Activated gamma-delta T cell treated with Interleukin-2 at 50 U/mL for 16 hours (primary cell): ENCODE measurements around the gene GPR101.

Experiments used
- DNase-seq: peaks from one replicate; pipeline ENCODE4 v3.0.0-alpha.2; 2020

Gene GPR101, protein sequence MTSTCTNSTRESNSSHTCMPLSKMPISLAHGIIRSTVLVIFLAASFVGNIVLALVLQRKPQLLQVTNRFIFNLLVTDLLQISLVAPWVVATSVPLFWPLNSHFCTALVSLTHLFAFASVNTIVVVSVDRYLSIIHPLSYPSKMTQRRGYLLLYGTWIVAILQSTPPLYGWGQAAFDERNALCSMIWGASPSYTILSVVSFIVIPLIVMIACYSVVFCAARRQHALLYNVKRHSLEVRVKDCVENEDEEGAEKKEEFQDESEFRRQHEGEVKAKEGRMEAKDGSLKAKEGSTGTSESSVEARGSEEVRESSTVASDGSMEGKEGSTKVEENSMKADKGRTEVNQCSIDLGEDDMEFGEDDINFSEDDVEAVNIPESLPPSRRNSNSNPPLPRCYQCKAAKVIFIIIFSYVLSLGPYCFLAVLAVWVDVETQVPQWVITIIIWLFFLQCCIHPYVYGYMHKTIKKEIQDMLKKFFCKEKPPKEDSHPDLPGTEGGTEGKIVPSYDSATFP

DNA sequence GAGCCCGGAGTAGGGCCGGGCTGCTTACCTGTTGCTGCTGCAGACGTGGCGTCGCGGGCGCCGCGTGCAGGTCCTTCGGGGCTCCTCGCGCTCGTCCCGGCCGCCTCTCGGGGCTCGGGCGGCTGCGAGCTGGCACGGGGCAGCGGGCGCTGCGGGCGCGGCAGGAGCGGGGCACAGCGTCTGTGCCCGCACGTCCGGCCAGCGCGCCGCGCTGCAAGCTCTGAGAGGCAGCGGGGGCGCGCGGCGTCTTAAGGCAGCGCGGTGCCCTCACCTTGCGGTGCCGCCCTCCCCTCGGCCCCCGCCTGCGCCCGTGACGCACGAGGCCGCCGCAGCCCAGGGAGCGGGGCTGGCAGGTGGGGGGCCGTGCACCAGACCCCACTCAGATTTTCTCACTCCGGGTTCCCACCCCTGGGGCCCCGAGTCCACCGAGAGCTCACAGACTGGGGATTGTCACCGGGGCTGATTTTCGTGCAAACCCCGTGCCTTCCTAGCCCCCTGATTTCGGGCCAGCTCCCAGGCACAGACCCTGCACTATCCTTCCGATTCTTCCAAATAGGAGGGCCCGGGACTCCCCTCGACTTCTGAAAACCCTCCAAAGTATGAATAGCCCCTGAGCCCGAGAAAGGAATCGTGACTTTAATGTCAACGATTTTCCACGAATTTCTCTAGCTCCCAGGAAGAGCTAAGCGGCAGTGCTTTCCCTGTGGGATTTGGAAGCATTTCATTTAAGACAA lies at the start of gene GPR101:
Gene GPR101, minus strand, starts transcription at position 222 of the 734 bp plus-strand sequence. CDS start 2,321 bp downstream, outside the sequence.
- no peak for DNase-seq

DNA sequence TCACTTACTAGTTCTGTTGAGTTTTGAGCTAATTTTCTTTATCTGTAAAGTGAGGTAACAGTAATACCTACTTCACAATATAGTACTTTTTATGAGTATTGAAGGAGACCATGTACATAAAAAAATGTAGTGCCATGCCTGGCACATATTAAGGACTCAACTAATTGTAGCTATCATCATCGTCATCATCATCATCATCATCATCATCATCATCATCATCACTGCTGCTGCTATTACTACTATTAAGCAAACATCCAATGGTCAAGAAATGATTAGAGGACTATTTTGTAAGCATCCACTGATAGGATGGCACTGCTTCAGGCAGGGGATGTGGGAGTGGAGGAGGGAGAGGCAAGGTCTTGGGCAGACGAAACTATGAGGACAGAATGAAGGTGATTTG lies 47.4 kb upstream of the GPR101 start:
- no peak for DNase-seq

DNA sequence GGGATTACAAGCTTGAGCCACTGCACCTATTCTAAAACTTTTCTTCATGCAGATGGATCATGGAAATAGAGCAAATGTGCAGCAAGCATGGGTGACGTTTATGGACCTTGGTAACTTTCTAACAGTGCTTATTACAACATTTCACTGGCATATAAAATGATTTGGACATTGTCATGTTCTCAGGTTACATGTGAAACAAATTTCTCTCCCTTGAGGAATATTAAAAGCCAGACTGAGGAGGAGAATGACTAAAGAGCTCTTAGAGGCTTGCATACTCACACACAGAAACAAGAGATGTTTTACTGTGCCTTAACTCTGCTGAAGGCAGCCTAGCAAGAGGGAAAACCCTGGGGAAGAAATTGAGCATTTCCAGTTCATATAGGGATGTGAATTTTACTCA lies 38.6 kb upstream of the GPR101 start:
- DNase-seq, result no peak

DNA sequence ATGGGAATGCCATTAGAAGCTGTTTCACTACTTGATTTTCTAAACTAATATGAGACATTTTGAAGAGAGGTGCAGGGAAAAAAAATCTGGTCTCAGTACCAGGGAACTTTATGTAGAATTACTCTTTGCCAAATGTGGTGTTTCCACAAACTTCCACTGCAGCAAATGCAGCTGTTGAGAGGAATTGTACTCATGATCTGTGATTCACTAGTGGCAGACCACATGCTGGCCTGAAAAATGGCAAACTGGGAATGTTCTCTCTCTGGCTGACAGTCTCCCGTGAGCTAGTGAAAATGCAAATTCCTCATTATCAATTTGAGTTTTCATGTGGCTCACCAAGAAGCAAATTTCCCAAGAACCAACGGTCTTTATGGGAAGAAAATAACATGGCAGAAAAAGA lies 37.8 kb upstream of the GPR101 start:
- DNase-seq, result no peak

DNA sequence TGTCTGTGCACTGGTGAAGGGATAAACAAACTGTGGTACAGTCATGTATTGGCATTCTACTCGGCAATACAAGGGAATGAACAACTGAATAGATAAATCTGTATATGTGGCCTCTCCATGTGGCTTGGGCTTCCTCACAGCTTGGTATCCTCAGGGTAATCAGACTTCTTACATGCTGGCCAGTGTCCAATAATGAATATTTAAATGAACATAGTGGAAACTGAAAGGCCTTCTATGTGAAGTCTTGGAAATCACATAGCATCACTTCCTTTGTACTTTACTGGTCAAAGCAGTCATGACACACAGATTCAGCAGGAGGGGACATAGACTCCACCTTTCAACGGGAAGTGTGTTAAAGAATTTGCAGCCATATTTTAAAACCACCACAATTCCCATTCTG lies 33.4 kb upstream of the GPR101 start:
- DNase-seq, result no peak

DNA sequence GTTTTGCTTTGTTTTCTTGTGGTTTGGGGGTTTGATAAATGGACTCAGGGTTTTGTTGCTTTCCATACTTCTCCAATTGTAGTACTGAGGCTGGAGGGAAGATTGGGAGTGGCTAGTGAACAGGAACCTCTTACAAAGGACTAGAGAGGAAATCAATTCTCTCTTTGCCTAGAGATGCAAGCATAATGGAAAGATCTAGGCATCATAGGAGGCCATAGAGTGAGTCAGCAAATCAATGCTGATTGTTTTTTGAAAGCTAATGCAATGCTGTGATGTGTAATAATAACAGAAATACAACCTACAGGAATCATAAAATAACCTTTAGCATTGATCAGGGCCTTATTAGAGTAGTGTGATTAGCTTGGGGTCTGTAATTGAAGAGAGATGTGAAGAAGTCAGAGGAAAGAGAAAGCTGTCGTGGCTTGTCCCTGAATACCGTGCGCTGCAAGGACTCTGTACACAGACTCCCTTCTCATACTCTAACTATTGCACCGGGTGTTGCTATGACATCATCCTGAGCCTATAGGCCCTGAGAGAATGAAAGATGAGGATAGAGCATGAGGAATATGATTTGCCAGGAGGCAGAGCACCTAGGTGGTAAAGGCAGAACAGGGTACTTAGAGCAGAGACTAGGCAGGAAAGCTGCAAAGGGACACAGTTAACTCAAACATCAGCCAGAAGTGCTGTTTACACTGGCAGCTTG lies 29.3 kb upstream of the GPR101 start:
- DNase-seq, result no peak

DNA sequence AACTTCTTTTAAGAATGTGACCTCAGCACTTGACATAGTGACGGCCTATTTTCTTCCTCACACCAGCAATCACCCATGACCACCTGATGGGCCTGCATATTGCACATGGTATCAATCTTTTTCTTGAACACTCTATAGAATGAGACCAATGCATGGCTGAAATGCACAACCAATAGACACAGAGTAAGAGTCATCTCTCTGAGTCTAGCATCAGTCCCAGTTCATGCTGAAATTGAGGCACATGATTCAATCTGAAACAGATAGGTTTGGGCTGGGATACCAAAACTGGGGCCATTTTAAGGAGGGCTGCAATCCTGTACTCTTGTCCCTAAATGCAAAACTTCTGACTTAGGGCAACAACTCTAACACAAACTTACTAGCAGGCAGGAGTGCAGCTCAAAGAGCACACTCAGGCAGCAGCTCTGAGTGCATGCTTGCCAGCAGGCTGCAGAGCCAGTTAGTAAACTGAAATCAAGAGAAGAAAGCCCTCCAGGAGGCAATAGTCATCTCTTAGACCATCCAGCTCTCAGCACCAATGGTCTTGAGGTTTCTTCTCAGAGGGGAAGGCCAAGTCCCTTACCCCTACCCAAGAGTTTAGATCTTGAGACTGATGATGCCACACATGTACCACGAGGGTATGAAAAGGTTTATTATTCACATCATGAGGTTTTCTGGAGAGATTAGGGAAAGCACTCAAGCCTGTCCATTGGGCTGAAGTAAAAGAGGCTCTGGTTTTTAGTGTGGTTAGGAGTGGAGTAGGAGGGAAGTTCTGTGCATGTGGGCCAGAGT lies 24.7 kb upstream of the GPR101 start:
- DNase-seq, result no peak

- no peak for DNase-seq
Observed at GRCh38 chrX:137052643-137053235, 18.9 kb upstream of the GPR101 start.

DNA sequence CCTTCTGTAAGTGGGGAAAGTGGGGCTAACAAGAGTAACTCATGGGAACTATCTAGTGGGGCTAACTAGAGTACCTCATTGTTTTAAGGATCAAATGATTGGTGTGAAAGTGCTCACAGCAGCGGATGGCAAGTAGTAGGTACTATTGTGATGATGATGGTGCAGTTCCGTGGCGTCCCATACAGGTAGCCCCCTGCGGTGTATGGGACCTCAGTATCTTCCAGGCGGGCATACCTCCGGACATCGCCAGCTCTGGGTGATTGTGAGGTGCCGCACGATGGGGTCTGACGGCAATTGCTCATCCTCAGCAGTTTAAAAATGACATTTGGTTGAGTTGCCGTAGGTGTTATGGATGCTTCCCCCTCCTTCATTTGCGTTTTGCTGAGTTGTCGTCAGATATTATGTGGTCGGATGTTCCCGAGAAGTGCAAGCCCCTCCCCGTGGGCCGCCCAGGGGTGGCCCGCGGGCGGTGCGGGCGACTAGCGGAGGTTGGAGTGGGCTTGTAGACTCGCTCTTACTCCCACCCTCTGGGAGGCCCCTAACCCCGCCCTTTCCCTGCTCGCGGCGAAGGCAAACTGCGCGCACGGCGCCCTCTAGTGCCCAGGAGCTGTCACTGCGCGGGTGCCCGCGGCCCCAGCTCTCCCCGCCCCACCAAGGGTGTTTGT lies 18.3 kb upstream of the GPR101 start:
- peak; percentile 73 for DNase-seq

- no peak for DNase-seq
Observed at GRCh38 chrX:137044893-137045292, 11.1 kb upstream of the GPR101 start.

DNA sequence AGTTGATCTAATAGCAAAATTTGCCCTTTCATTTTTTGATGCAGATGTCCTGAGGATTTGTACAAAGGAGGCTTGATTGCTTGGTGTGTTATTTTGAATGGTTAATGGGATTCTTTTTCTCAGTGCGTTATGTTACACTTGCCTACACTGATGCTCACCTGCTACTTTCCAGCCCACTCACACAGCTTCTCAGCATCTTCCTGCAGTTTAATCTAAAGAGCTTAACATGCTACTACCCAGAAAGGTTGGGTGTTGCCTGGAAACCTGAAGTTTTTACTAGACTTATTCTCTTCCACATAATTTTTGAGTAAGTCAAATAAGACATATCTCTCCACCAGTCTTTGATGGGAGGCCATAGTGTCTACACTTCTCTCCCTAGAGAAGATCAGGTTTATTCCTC lies 9.9 kb upstream of the GPR101 start:
- no peak for DNase-seq

GRCh38 chrX:137041329-137041728 lies 7.5 kb upstream of the GPR101 start:
- DNase-seq, result no peak

DNA sequence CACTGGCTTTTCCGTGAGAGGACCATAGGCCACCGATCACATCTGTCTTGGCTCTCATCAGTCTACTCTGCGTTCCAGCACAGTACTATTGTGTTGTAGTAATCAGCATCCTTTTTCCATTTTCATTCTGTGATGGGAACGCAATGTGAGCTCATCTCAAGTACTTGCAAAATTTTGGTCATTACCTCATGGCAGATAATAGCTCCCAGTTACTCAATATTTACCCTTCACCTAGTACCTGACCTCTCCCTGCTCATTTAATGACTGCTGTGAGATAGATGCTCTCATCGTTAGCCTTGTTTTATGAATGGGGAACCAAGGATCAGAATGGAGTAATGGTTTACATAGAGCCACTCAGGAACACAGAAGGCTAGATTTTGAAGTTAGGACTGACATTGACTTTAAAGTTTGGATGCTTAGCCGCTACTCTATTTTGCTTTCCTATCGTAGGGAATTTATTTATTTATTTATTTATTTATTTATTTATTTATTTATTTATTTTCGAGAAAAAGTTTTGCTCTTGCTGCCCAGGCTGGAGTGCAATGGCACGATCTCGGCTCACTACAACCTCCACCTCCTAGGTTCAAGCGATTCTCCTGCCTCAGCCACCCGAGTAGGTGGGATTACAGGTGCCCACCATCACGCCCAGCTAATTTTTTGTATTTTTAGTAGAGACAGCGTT lies 6.5 kb upstream of the GPR101 start:
- no peak for DNase-seq

- DNase-seq, result no peak
Observed at GRCh38 chrX:137034508-137034872, 695 bp upstream of the GPR101 start.

DNA sequence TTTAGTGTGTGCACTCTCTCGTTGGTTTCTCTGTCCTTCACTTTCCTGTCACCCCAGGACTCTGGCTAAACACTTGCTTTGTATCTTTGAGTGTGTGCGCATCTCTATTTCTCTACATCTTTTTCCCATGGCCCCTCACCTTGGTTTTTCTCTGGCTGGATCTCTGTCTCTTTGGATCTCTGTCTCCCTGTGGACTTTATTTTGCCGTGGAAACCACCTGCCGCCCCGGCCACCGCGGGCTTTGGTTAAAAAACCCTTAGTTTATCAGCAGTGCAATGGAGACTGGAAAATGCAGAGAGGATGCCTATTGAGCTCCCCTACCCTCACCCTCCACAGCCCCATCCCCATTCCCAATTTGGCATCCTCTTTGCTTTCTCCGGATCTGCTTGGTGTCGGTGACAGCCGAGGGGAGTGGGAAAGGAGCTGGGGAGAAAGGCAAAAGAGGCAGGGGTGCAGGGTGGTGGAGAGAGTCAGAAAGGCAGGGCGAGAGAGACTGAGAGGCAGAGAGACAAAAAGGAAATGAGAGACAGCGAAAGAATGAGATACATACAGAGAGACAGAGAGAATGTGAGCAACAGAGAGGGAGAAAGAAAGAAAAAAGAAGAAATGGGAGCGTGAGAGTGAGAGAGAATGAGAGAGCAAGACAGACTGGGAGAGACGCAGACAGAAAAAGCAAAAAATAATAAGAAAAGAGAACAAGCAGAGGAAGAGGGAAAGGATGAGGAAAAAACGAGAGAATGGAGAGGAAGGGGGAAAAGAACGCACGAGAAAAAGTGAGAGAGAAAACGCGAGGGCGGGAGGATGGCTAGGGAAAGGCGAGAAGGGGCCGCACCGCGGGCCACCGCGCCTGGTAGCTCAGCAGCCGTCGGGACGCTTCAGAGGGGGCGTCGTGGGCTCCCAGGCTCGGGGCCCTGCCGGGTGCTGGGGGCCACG lies 688 bp downstream of the GPR101 start:
- no peak for DNase-seq

DNA sequence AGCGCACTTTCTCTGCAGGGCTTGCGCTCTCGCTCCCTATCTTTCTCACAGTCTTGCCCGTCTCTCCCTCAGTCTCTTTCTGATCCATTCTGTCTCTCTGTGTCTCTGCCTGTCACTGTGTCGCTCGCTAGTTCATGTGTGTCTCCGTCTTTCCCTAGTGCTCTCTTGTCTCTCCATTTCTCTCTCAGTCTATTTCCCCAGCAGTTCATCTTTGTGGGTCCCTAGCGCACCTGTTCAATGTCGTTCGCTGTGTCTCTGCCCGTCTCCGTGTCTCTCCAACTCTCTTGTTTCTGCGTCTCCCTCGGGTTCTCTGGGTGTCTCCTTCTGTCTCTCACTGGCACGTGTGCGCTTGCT lies 1.5 kb downstream of the GPR101 start:
- no peak for DNase-seq

DNA sequence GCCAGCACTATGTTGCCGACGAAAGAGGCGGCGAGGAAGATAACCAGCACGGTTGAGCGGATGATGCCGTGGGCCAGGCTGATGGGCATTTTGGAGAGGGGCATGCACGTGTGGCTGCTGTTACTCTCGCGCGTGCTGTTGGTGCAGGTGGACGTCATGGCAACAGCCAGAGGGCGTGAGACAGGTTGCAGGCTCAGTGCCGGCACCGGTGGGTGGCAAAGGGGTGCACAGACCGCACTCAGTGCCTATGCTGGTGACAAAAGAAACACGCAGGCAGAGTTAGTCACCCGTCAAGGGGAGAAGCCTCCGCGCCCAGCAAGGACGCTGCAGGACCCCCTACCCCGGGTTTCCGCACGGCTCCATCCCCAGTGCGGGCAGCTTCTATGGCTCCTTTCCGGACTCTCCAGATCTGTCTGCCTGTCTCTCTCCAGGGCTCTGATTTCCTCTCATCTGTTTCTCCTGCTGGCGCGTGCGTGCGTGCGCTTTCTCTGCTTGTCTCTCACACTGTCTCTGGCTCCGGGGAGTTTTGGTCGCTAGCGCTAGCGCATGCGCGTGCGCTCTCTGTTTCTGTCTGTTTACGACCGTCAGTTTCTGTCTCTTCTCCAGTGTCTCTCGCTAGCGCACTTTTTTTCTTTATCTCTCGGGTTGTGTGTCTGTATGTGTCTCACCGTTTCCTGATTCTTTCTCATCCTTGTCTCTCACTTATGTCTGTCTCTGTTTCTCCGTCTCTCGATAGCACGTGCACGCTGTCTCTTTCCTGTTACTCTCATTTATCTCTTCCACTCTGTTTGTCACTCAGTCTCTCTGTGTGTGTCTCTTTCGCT lies 2.1 kb downstream of the GPR101 start:
- DNase-seq, result no peak

DNA sequence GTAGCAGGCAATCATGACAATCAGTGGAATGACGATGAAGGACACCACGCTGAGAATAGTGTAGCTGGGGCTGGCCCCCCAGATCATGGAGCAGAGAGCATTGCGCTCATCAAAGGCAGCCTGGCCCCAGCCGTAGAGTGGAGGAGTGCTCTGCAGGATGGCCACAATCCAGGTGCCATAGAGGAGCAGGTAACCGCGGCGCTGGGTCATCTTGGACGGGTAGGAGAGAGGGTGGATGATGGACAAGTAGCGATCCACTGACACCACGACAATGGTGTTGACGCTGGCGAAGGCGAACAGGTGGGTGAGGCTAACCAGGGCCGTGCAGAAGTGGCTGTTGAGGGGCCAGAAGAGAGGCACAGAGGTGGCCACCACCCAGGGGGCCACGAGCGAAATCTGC lies 2.8 kb downstream of the GPR101 start:
- DNase-seq, result no peak

GRCh38 chrX:137028699-137029098 lies 5.1 kb downstream of the GPR101 start:
- no peak for DNase-seq
